ENCODE results near the gene RASL10B.

The RASL10B gene

DNA sequence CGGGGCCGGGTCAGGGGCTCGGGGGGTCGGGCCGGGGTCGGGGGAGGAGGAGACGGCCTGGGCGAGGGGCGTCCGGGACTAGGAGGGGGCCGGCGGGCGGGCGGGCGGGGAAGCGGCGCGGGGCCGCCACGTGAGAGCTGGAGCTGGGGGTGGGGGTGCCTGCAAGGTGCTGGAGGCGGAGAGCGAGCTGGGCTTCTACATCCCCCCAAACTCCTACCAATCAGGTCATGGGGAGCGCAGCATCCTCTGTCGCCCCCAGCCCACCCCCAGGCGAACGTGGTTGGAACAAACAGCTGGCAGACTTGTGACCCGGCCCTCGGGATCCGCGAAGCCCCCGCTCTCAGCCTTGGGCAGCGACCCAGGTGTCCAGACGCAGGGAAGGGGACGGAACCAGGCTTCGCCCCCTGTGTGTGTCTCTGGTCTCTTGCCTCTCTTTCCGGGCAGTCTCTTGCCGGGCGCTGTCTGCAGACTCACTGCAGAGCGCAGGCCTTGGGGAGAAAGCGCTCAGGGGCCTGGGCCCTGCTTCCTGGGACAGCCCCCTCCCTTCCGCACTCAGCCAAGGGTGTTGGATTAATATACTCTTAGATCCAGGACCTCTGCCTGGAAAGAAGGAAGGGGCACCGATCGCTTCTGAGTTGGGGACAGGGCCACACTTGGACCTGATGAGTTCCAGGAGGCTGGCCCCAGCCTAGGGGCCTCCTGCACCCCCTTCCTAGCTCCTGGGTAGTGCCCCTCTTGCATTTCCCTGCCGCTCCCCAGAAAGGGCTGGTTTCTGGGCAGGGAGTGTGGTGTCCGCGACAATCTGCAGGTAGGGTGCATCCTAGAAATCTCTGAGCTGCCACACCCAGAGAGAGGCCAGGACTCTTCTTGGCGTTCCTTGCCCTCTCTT lies 722 bp downstream of the RASL10B start:
- DNase-seq (no peak), ATAC-seq (peak; percentile 11)
- H3K9me3 Mint-ChIP-seq = no peaks in the 10 kb centered on the region
- no peaks in the 10 kb centered on the region for H3K27me3 Mint-ChIP-seq
- H3K4me1 Mint-ChIP-seq = peaks cover 30% of the 10 kb centered on the region
- H3K4me3 Mint-ChIP-seq = peak overlapping the region; percentile 59 to 64
- peak overlapping the region in 1 of 2 donors; percentile 66 for H3K27ac Mint-ChIP-seq

DNA sequence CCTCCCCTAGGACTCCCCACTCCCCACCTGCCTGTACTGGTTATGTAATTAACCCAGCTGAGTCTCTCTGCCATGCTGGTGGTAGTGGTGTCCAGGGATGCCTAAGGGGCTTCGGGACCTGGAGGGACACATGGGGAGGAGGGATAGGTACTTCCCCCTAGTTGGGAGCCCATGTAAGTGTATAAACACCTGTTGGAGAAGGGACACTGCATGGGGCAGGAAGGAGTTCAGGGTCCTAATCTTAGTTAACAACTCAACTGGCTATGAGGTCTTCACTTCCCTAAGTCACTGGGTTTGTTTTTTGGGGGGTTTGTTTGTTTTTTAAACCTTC lies 1.3 kb downstream of the RASL10B start:
- Mint-ChIP-seq H3K4me3 (peak overlapping the region in 1 of 2 donors; percentile 64), H3K27ac (peak overlapping the region in 1 of 2 donors; percentile 66), H3K9me3 (no peaks in the 10 kb centered on the region), H3K4me1 (peaks cover 30% of the 10 kb centered on the region), H3K27me3 (no peaks in the 10 kb centered on the region)
- DNase-seq = no peak
- no peak for ATAC-seq

DNA sequence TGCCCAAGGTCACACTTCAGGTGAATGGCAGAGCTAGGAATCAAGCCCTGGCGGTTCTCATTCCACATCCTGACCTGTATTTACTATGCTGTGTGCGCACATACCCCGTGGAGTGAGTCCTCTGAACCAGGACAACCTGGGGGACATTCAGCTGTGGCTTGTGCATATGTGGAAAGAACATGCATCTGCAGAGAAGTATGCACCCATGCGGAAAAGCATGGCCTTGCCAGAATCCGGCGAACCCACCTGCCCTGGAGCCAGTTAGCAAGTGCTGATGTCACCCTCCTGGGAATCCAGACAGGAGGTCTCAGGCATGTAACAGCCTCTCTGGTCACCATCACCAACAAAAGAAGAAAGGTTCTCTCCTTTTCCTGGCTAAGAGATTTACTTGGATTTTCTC lies 1.9 kb downstream of the RASL10B start:
- Mint-ChIP-seq H3K4me3 (no peak overlapping the region), H3K27me3 (no peaks in the 10 kb centered on the region), H3K9me3 (no peaks in the 10 kb centered on the region), H3K4me1 (peaks cover 32% of the 10 kb centered on the region), H3K27ac (no peak overlapping the region)
- ATAC-seq = no peak
- no peak for DNase-seq

DNA sequence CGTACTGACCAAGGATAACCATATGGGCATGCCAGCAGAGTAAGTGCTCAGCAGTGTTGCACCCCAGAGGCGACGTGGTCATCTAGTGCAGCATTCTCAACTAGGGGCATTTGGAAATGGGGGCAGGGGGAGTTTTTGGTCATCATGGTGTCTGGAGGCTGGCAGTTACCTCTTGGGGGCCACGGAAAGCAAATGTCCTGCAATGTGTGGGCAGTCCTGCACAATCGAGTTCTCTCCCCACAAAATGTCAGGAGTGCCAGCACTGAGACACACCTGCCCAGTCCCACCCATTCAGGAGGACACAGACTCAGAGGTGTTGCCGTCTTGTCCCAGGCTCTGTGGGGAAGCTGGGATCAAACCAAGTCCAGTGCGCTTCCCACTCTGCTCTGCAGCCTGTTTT lies 3.0 kb downstream of the RASL10B start:
- Mint-ChIP-seq H3K9me3 (no peaks in the 10 kb centered on the region), H3K4me1 (peaks cover 37% of the 10 kb centered on the region), H3K4me3 (no peak overlapping the region), H3K27me3 (peaks cover 7% of the 10 kb centered on the region), H3K27ac (no peak overlapping the region)
- DNase-seq = no peak
- no peak for ATAC-seq

DNA sequence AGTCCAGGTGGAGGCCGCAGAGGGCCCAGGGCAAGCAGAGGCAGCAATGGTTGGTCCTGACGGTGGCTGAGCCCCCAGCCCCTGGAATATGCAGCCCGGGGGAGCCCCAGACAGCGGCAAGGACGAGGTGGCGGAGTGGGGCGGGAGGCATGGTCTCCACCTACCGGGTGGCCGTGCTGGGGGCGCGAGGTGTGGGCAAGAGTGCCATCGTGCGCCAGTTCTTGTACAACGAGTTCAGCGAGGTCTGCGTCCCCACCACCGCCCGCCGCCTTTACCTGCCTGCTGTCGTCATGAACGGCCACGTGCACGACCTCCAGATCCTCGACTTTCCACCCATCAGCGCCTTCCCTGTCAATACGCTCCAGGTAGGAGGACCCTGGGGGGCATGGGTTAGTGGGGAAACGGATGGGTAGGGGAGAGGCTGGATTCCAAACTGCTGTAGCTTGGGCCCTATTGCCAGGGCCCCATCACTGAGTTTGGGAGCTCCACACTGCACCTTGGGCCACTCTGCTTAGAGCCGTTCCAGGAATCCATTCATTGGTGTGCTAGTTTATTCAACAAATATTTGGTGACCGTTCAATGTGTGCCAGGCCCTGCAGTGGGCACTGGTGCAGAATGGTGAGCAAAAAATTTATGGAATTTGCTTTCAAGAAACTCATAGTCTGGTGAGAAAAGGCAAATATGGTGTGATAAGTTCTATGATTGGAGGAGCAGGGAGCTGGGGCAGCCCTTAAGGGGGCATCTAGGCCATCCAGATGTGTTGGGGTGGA lies 3.8 kb downstream of the RASL10B start:
- DNase-seq (no peak), ATAC-seq (no peak)
- H3K27me3 Mint-ChIP-seq = peaks cover 16% of the 10 kb centered on the region
- no peak overlapping the region for H3K4me3 Mint-ChIP-seq
- H3K9me3 Mint-ChIP-seq = no peaks in the 10 kb centered on the region
- H3K27ac Mint-ChIP-seq = peak overlapping the region in 1 of 2 donors; percentile 5
- H3K4me1 Mint-ChIP-seq = peaks cover 28% of the 10 kb centered on the region

DNA sequence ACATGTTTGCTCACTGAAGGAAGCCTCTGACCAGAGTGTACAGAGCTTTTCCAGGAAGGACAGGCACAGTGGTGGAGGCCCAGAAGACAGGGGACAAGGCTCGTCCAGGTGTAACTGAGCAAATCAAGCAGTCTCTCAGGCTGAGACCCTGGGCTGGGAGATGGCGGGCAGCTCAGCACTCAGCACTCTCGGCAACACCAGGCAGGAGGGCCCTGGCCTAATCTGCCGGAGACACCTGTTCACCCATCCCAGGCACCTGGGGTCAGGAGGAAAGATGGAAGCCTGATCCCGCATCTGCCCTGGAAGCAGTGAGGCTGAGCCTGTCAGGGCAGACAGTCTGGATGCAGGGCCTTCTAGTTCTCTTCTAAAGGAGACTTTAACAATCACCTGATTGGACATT lies 4.8 kb downstream of the RASL10B start:
- H3K27ac Mint-ChIP-seq = no peak overlapping the region
- peaks cover 19% of the 10 kb centered on the region for H3K4me1 Mint-ChIP-seq
- DNase-seq = no peak
- H3K4me3 Mint-ChIP-seq = no peak overlapping the region
- H3K9me3 Mint-ChIP-seq = no peaks in the 10 kb centered on the region
- peaks cover 26% of the 10 kb centered on the region for H3K27me3 Mint-ChIP-seq
- no peak for ATAC-seq

DNA sequence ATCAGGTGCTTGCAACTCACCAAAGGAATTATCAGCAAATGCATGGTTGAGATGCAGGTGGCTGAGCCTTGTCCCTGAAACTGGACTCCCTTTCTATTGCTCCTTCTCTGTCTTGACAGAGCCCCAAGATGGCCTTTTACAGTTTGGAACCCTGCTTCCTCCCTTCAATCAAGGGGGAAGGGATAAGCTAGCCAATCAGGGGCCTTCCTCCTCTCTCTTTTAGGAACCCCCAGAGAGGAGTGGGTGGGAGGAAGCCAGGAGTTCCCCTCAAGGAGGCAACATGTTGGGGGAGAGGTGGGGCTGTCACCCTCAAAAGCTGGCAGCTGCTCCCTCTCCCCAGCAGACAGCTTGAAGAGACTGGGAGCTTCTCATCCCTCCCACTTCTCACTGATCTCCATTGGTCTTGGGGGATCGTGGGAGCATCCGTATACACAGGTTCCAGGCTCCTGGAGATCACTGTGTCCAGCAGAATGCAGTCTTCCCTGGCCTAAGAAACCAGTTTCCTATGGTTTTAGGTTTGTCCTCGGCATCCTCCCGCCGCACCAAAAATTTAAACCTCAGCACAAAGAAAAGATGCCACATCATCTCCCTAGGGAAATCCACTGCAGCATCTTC lies 7.2 kb downstream of the RASL10B start:
- ATAC-seq = no peak
- Mint-ChIP-seq H3K4me3 (no peak overlapping the region), H3K27me3 (peaks cover 50% of the 10 kb centered on the region), H3K4me1 (peaks cover 18% of the 10 kb centered on the region), H3K9me3 (no peaks in the 10 kb centered on the region), H3K27ac (no peak overlapping the region)
- DNase-seq = no peak

DNA sequence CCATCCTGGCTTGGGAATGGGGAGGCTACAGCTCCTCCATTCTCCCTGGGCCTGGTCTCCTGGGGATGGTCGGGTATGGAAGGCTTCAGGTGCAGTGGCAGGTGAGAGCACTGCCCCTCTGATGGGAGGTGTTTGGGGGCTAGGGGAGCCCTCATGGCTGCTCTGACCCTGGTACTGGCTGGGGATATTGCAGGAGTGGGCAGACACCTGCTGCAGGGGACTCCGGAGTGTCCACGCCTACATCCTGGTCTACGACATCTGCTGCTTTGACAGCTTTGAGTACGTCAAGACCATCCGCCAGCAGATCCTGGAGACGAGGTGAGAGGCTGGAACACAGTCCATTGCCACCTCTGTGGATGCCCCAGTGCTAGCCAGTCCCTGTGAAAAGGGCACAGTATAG lies 8.8 kb downstream of the RASL10B start:
- H3K4me1 Mint-ChIP-seq = peaks cover 18% of the 10 kb centered on the region
- H3K4me3 Mint-ChIP-seq = no peak overlapping the region
- no peak for ATAC-seq
- H3K27me3 Mint-ChIP-seq = peaks cover 61% of the 10 kb centered on the region
- H3K27ac Mint-ChIP-seq = no peak overlapping the region
- DNase-seq = no peak
- no peaks in the 10 kb centered on the region for H3K9me3 Mint-ChIP-seq

DNA sequence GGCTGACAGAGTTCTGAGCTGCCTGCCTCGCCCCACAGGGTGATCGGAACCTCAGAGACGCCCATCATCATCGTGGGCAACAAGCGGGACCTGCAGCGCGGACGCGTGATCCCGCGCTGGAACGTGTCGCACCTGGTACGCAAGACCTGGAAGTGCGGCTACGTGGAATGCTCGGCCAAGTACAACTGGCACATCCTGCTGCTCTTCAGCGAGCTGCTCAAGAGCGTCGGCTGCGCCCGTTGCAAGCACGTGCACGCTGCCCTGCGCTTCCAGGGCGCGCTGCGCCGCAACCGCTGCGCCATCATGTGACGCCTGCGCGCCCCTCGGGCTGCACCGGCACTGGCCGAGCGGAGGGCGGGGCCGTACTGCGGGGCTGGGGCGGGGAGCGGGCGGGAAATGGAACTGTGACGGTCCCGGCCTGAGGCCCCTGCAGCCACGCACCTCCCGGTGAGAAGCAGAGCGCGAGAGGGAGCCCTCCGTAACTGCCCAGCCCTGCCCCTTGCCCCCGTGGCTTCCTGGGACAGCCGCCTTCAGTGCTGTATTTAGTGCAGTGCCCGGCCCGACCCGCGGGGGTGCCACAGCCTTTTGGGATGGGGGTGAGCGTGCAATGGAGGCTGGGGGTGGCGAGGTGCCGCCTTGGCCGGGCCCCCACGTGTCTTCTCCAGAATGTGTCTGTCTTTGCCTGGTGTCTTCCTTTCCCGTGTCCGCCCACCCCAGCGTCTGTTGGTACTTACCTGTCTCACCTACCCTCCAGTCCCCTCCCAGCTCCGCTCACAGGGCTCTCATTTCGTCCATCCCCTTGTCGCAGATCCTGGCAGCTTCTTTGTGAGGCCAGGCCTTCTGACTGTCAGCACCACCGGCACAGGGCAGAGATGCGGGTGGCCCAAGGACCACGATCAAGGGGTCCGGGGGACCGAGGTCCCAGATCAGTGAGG lies 9.8 kb downstream of the RASL10B start:
- DNase-seq (peak in 1 of 2 donors; percentile 28), ATAC-seq (peak; percentile 75)
- H3K9me3 Mint-ChIP-seq = no peaks in the 10 kb centered on the region
- peaks cover 18% of the 10 kb centered on the region for H3K4me1 Mint-ChIP-seq
- peaks cover 61% of the 10 kb centered on the region for H3K27me3 Mint-ChIP-seq
- H3K4me3 Mint-ChIP-seq = peak overlapping the region; percentile 58 to 75
- no peak overlapping the region for H3K27ac Mint-ChIP-seq

DNA sequence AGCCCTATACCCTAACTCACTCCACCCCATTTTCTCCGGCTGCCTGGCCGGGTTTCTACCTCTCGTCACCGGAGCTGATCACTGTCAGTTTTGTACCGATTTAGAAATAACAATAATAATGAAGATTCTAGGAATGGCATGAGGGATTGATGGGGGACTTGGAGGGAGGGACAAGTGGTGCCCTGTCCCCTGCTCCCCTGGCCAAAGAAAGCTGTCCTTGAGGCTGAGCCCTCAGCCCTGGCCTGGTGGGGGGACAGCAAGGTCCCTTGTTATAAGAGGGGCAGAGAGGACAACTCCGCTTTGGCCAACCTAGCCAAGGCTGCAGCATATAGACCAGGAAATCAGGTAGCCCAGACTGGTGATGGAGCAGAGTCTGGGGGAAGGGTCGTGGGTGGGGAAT lies 11.1 kb downstream of the RASL10B start:
- Mint-ChIP-seq H3K27ac (no peak overlapping the region), H3K27me3 (peaks cover 61% of the 10 kb centered on the region), H3K9me3 (no peaks in the 10 kb centered on the region), H3K4me3 (peak overlapping the region in 1 of 2 donors; percentile 75), H3K4me1 (peaks cover 23% of the 10 kb centered on the region)
- no peak for DNase-seq
- no peak for ATAC-seq

DNA sequence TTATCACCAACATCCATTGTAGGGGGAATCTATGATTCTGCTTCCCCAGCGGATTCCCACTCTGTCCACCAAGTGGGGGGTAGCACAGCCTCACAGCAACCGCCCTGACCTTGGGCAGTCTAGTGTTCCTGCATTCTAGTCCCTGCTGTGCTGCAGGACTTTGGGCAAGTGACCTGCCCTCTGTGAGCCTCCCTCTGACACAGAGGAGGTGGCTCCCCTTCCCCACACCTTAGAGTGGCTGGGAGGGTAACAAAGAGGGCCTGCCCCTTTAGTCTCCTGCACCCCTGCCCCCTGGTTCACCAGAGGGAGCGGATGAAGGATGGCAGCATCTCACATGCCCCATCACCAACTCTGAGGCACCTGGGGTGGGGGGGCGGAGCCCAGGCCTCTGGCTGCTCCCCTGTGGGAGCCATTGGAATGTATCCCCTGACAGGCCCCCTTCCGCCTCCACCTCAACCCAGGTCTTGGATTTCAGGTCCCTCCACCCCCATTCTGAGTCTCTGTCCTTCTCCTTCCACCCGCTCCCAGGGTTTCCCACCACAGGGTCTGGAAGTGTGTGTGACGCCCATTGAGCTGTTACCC lies 11.5 kb downstream of the RASL10B start:
- H3K4me1 Mint-ChIP-seq = peaks cover 28% of the 10 kb centered on the region
- H3K9me3 Mint-ChIP-seq = no peaks in the 10 kb centered on the region
- H3K4me3 Mint-ChIP-seq = no peak overlapping the region
- peaks cover 62% of the 10 kb centered on the region for H3K27me3 Mint-ChIP-seq
- ATAC-seq = no peak
- H3K27ac Mint-ChIP-seq = no peak overlapping the region
- DNase-seq = no peak

DNA sequence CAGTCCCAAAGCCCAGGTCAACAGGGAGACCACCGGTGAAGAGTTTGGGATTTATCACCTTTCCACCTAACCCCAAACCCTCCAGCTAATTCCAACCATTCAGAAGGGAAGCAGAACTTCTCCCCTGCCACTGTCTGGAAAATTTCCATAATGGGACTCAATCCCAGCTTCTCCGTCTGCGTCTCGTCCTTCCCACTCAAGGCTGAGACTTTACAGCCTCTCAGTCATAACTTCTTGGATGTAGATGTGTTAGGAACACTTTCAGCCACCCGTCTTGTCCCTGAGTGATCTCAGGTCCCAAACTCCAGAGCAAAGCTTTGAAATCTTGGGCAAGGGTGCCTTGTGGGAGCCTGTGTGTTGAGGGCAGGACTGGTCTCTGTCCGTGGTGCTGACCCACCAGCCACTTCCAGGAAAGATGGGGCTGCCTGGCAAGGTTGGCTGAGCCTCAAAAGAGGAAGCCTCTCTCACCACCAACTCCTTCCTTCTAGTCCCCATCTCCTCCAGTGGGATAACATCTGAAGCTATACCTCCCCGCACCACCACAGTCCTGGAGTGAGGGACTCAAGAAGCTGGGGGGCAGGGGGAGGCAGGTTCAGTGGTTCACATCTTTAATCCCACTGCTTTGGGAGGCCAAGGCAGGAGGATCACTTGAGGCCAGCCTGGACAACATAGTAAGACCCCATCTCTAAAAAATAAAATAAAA lies 12.3 kb downstream of the RASL10B start:
- H3K27me3 Mint-ChIP-seq = peaks cover 69% of the 10 kb centered on the region
- DNase-seq = no peak
- ATAC-seq = no peak
- H3K4me1 Mint-ChIP-seq = peaks cover 30% of the 10 kb centered on the region
- H3K4me3 Mint-ChIP-seq = no peak overlapping the region
- no peak overlapping the region for H3K27ac Mint-ChIP-seq
- H3K9me3 Mint-ChIP-seq = no peaks in the 10 kb centered on the region

DNA sequence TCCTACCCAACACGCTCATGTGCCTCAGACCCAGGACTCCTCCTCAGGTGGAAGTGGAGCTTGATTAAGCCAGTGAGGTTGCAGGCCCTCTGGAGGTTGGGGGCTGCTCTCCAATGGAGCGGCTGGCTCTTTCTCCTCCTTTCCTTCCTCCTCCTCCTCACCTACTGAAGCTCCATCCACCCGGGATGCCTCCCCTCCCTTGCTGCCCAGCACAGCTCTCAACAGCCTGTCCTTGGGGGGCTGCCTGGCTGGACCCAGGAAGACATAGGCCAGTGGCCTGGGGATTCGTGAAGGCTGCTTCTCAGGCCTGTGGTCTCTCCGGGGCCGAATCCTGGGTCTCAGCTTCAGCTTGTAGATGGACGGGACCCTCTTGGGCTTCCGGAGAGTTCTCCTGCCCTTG lies 13.4 kb downstream of the RASL10B start:
- no peak overlapping the region for H3K27ac Mint-ChIP-seq
- no peaks in the 10 kb centered on the region for H3K9me3 Mint-ChIP-seq
- ATAC-seq = no peak
- no peak for DNase-seq
- peaks cover 37% of the 10 kb centered on the region for H3K4me1 Mint-ChIP-seq
- H3K4me3 Mint-ChIP-seq = no peak overlapping the region
- H3K27me3 Mint-ChIP-seq = peaks cover 69% of the 10 kb centered on the region

DNA sequence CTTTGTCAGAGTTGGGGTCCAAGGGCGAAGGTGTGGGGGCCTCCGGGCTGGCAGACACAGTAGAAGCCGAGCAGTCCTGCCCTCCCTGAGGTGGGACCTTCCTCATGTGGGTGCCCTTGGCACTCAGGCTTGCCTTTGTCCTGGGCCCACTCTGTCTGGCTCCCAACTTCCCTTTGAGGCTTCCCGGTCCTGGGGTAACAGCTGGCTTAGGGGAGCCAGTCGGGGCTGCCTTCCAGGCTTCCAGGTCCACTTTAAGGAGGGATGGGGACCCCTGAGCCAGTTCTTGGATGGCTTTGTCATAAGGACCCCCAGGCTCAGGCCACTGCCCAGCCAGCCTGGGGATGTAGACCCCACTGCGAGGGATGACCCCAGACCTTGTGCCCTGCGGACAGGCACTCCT lies 13.8 kb downstream of the RASL10B start:
- DNase-seq = no peak
- no peaks in the 10 kb centered on the region for H3K9me3 Mint-ChIP-seq
- peaks cover 42% of the 10 kb centered on the region for H3K4me1 Mint-ChIP-seq
- H3K27ac Mint-ChIP-seq = no peak overlapping the region
- H3K4me3 Mint-ChIP-seq = no peak overlapping the region
- H3K27me3 Mint-ChIP-seq = peaks cover 69% of the 10 kb centered on the region
- no peak for ATAC-seq

Measured in stimulated activated naive CD8-positive, alpha-beta T cell treated with anti-CD3 and anti-CD28 coated beads, Interleukin-15, amount 100 ng/mL, for 72 hours (primary cell).